Neural cell (in vitro differentiated cells): Measurements from ENCODE around the gene LAMA5. TPM values are rescaled to one million over a fixed set of nuclear protein-coding genes. Genes with fewer than 3 reads are reported as not detected.

Experiments
- H2AFZ ChIP-seq: fragments of 200-600, 300-800 bp; sonication (generic), shearing (Covaris generic); 2 replicates; pipeline ENCODE4 v1.6.0; 2014; ENCODE audit warnings: low read depth, mild to moderate bottlenecking, antibody characterized with exemption, low read length, moderate library complexity
- H3F3A ChIP-seq: fragments of 200-600 bp; shearing (Covaris generic); 2 replicates; pipeline ENCODE4 v1.6.1; 2016; ENCODE audit warnings: mild to moderate bottlenecking, moderate library complexity, mixed read lengths, antibody characterized with exemption, low read length; ENCODE audit not compliant: insufficient read depth, poor library complexity, severe bottlenecking
- H3K27ac ChIP-seq: fragments of 200-600, 300-800 bp; sonication (generic), shearing (Covaris generic); 2 replicates; pipeline ENCODE4 v1.5.1; 2014; ENCODE audit warnings: mild to moderate bottlenecking, low read length, moderate library complexity
- H3K27me3 ChIP-seq: fragments of 300-800, 200-600 bp; sonication (generic), shearing (Covaris generic); 2 replicates; pipeline ENCODE4 v1.6.0; 2014; ENCODE audit warnings: mild to moderate bottlenecking, low read depth, low read length, moderate library complexity; ENCODE audit not compliant: insufficient read depth
- H3K36me3 ChIP-seq: fragments of 300-800, 200-600 bp; sonication (generic), shearing (Covaris generic); 2 replicates; pipeline ENCODE4 v1.5.1; 2014; ENCODE audit warnings: mild to moderate bottlenecking, antibody characterized with exemption, low read length, moderate library complexity; ENCODE audit not compliant: insufficient read depth
- H3K4me2 ChIP-seq: fragments of 300-800, 200-600 bp; sonication (generic), shearing (Covaris generic); 2 replicates; pipeline ENCODE4 v1.6.0; 2014; ENCODE audit warnings: mild to moderate bottlenecking, low read length
- H3K4me3 ChIP-seq: fragments of 300-800, 200-600 bp; sonication (generic), shearing (Covaris generic); 2 replicates; pipeline ENCODE4 v1.5.1; 2014; ENCODE audit warnings: mild to moderate bottlenecking, low read length, moderate library complexity
- H3K79me2 ChIP-seq: fragments of 200-600 bp; shearing (Covaris generic); replicated peaks from 2 replicates; pipeline ENCODE4 v1.6.0; 2014; ENCODE audit warnings: mild to moderate bottlenecking, low read length, moderate library complexity; ENCODE audit not compliant: insufficient read depth
- H3K9ac ChIP-seq: fragments of 300-800, 200-600 bp; sonication (generic), shearing (Covaris generic); 2 replicates; pipeline ENCODE4 v1.6.1; 2016; ENCODE audit warnings: mild to moderate bottlenecking, low read length, mixed read lengths
- H3K9me2 ChIP-seq: fragments of 200-600 bp; shearing (Covaris generic); 2 replicates; pipeline ENCODE4 v1.6.1; 2016; ENCODE audit warnings: mild to moderate bottlenecking, low read length, mixed read lengths; ENCODE audit not compliant: insufficient read depth
- H3K9me3 ChIP-seq: fragments of 200-600, 300-800 bp; sonication (generic), shearing (Covaris generic); 2 replicates; pipeline ENCODE4 v1.6.1; 2016; ENCODE audit warnings: mild to moderate bottlenecking, mixed run types, low read length, moderate library complexity, mixed read lengths
- H4K20me1 ChIP-seq: fragments of 200-600 bp; shearing (Covaris generic); 2 replicates; pipeline ENCODE4 v1.6.1; 2016; ENCODE audit warnings: mild to moderate bottlenecking, mixed run types; ENCODE audit not compliant: insufficient read depth
- EP300 ChIP-seq: fragments of 450-650 bp; conservative IDR thresholded peaks from 2 replicates; pipeline ENCODE4 v1.6.1; 2014; ENCODE audit warnings: antibody characterized with exemption, mild to moderate bottlenecking, moderate library complexity; ENCODE audit not compliant: poor library complexity, severe bottlenecking
- EZH2 ChIP-seq: fragments of 200-600, 300-800 bp; shearing (Covaris generic), sonication (generic); IDR thresholded peaks from 2 replicates; pipeline ENCODE4 v1.6.1; 2014; ENCODE audit warnings: antibody characterized with exemption, low read length, borderline replicate concordance, mild to moderate bottlenecking; ENCODE audit not compliant: insufficient read depth, poor library complexity, severe bottlenecking
- MXI1 ChIP-seq: fragments of 450-650 bp; conservative IDR thresholded peaks from 2 replicates; pipeline ENCODE4 v1.6.1; 2014; ENCODE audit warnings: antibody characterized with exemption, mild to moderate bottlenecking; ENCODE audit not compliant: poor library complexity, severe bottlenecking
- POLR2AphosphoS5 ChIP-seq: IDR thresholded peaks from 2 replicates; pipeline ENCODE4 v1.6.1; 2012
- RAD21 ChIP-seq: fragments of 450-650 bp; conservative IDR thresholded peaks from 2 replicates; pipeline ENCODE4 v1.6.1; 2014; ENCODE audit warnings: antibody characterized with exemption, mild to moderate bottlenecking, moderate library complexity
- REST ChIP-seq: IDR thresholded peaks from 2 replicates; pipeline ENCODE4 v1.6.1; 2012; ENCODE audit warnings: borderline replicate concordance
- SMC3 ChIP-seq: fragments of 450-650 bp; conservative IDR thresholded peaks from 2 replicates; pipeline ENCODE4 v1.6.1; 2014; ENCODE audit warnings: antibody characterized with exemption, mild to moderate bottlenecking, moderate library complexity; ENCODE audit not compliant: poor library complexity
- TAF1 ChIP-seq: IDR thresholded peaks from 2 replicates; pipeline ENCODE4 v1.6.1; 2012; ENCODE audit warnings: low read depth
- polyA plus RNA-seq: library from polyadenylated mRNA; depleted of rRNA; stranded (reverse); fragments of >200 nt; gene quantifications from 2 replicates; pipeline ENCODE4 v1.2.3, GENCODE V29; 2014
- TF ChIP-seq, protein P1 (sequence below): fragments of 450-650 bp; IDR thresholded peaks from 2 replicates; pipeline ENCODE4 v1.5.1; 2014; ENCODE audit warnings: antibody characterized with exemption, mild to moderate bottlenecking, moderate library complexity; ENCODE audit not compliant: poor library complexity, severe bottlenecking

Gene LAMA5
- polyA plus RNA-seq, 1 donor from 2014 or later = 27.2 TPM

- TF ChIP-seq POLR2AphosphoS5 (no peak), TAF1 (no peak), EZH2 (no peak), MXI1 (no peak), RAD21 (no peak), SMC3 (no peak), REST (no peak), EP300 (no peak)
- TF ChIP-seq, protein P1, sequence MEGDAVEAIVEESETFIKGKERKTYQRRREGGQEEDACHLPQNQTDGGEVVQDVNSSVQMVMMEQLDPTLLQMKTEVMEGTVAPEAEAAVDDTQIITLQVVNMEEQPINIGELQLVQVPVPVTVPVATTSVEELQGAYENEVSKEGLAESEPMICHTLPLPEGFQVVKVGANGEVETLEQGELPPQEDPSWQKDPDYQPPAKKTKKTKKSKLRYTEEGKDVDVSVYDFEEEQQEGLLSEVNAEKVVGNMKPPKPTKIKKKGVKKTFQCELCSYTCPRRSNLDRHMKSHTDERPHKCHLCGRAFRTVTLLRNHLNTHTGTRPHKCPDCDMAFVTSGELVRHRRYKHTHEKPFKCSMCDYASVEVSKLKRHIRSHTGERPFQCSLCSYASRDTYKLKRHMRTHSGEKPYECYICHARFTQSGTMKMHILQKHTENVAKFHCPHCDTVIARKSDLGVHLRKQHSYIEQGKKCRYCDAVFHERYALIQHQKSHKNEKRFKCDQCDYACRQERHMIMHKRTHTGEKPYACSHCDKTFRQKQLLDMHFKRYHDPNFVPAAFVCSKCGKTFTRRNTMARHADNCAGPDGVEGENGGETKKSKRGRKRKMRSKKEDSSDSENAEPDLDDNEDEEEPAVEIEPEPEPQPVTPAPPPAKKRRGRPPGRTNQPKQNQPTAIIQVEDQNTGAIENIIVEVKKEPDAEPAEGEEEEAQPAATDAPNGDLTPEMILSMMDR = no peak
- Histone ChIP-seq H3K27ac (no peak overlapping the region), H3K79me2 (no peaks in the 10 kb centered on the region), H3K9me2 (no peaks in the 10 kb centered on the region), H3K9ac (no peak overlapping the region), H4K20me1 (no peaks in the 10 kb centered on the region), H3K4me2 (no peak overlapping the region), H3K36me3 (no peaks in the 10 kb centered on the region), H2AFZ (no peak overlapping the region), H3F3A (no peaks in the 10 kb centered on the region), H3K4me3 (no peak overlapping the region), H3K27me3 (no peaks in the 10 kb centered on the region), H3K9me3 (no peaks in the 10 kb centered on the region)
These were observed 29.5 kb upstream of the LAMA5 start for GRCh38 chr20:62396367-62397239.

- Histone ChIP-seq H3K36me3 (no peaks in the 10 kb centered on the region), H3K27ac (no peak overlapping the region)
- no peak for TF ChIP-seq SMC3
These were observed 28.5 kb upstream of the LAMA5 start for GRCh38 chr20:62395311-62396242.

More at GRCh38 chr20:62395311-62396242, 28.5 kb upstream of the LAMA5 start:
- H3K27me3 ChIP-seq = no peaks in the 10 kb centered on the region
- H3K9me2 ChIP-seq = no peaks in the 10 kb centered on the region
- H4K20me1 ChIP-seq = no peaks in the 10 kb centered on the region
- no peaks in the 10 kb centered on the region for H3K9me3 ChIP-seq
- H3K79me2 ChIP-seq = no peaks in the 10 kb centered on the region
- no peak overlapping the region for H2AFZ ChIP-seq
- H3F3A ChIP-seq = no peaks in the 10 kb centered on the region
- H3K4me2 ChIP-seq = no peak overlapping the region
- no peak overlapping the region for H3K9ac ChIP-seq
- H3K4me3 ChIP-seq = no peak overlapping the region
